Fibroblast of skin of scalp (primary cell): ENCODE measurements around the gene COL11A1.
"Not testable (repeated sequence)": the region's sequence is repeated elsewhere in the genome, so short reads cannot be mapped to it uniquely, and the experiment has no call there.

Experiments used
- DNase-seq: peaks from one replicate; pipeline ENCODE4 v3.0.0-alpha.2; 2013

Gene COL11A1

GRCh38 chr1:103075316-103076000 lies 32.9 kb downstream of the COL11A1 start:
- DNase-seq: no peak

- DNase-seq: no peak
These were observed 34.1 kb downstream of the COL11A1 start for GRCh38 chr1:103074224-103074623.

DNA sequence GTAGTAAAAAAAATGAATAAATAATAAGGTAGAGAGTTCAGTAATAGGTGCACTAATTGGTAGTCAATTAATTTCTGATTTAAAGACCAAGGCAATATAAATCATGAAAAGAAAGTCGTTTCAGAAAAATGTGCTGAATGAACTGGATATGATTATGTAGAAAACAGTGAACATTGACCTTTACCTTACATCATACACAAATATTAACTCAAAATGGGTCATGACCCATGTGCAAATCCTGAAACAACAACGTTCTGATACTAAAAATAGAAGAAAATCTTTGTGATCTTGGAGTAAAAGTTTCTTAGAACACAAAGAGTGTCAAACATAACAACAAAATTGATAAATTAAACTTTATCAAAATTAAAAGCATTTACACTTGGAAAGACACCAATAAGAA lies 39.1 kb downstream of the COL11A1 start:
- no peak for DNase-seq

- peak; percentile 19 for DNase-seq
These were observed 44.4 kb downstream of the COL11A1 start for GRCh38 chr1:103063921-103064320.

- DNase-seq: no peak
These were observed 49.9 kb downstream of the COL11A1 start for GRCh38 chr1:103058391-103058790.

DNA sequence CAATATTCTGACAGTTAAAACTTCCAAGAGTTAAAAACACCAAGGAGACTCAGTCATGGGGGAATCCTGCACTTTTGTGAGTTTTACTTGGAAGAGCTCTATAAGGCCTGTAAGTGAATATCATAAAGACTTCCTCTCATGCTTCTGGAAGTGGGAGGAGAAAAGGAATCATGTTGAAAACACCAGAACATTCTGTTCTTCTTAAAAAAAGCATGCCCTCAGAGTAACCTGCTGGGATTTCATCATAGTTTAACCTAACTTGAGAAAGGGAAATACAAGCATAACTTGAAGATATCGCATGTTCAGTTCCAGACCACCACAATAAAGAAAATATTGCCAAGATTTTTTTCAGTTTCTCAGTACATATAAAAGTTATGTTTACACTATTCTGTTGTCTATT lies 51.9 kb downstream of the COL11A1 start:
- no peak for DNase-seq

GRCh38 chr1:103028110-103028509 lies 80.2 kb downstream of the COL11A1 start:
- not testable (repeated sequence) for DNase-seq

DNA sequence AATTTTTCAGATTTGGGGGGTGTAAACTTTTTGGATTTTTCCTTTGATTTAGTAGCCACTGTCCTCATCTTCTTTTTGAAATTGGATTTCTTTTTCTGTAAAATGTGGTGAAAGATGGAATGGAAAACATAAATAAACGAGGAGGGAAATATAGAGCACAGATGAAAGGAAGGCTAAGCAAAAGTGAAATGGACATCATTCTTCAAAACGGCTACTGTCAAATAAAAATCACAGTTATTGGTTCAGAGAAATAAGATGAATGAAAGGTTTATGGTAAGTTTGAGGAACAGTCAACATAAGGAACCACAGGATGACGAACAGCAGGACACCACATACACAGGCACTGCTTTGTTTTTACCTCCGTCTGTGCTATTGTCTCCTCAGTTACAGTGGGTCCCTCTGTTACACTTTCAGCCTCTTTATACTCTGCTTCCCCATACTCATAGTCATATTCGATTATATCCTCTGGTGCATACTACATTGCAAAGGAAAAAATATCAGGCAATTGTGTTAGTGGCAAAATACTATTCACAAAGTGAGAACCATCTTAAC lies 82.4 kb downstream of the COL11A1 start:
- DNase-seq: no peak

GRCh38 chr1:103024051-103024450 lies 84.3 kb downstream of the COL11A1 start:
- DNase-seq: no peak

GRCh38 chr1:103002005-103002404 lies 106.3 kb downstream of the COL11A1 start:
- no peak for DNase-seq

- DNase-seq: no peak
These were observed 129.4 kb downstream of the COL11A1 start for GRCh38 chr1:102978874-102979273.

DNA sequence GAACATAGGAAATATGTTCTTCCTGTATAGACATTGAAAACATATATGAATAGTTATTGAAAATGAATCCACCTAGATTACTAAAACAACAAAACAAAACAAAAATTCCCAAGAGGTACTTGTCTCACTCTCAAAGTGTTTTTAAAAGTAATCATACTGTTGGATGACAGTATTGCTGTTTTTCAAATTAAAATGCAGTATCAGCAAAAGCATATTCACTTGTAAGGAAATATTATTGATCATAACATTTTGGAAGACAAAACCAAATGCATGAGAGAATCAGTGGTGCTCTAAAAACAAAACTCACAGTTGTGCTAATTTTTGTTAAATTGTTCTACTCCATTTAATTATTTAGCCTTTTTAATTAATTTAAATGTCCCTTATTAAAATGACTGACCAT lies 131.0 kb downstream of the COL11A1 start:
- DNase-seq: no peak

DNA sequence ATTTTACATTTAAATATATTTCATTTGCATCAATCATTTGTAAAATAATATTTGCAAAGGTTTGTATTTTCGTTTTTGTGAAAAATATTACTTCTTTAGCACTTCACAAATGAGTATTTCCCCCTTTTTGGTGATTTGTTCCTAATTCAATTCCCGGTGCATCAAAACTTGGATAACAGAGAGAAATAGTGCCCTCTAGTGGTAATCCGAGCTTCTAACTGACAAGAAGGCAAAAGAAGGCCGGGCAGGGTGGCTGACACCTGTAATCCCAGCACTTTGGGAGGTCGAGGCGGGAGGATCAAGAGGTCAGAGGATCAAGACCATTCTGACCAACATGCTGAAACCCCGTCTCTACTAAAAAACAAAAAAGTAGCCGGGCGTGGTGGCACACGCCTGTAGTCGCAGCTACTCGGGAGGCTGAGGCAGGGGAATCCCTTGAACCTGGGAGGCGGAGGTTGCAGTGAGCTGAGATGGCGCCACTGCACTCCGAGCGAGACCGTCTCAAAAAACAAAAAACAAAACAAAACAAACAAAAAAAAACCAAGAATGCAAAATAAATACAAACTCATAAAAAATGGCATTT lies 137.7 kb downstream of the COL11A1 start:
- DNase-seq: peak; percentile 67

DNA sequence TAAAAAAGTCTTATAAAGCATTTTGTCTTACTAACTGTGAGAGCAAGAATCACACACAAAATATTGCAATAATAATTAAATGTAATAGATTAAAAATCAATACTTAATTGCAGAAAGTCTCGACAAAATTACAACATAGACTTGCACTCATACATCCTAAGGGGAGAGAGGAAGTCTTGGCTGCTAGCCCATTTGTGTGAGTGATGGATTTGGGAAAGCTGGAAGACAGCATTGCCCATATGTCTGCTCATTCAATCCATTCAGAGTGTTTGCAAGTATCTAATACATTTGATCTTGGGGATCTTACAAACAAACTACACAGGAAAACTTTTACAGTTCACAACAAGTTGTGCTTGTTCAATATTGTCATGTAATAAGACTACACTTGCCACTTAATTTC lies 140.5 kb downstream of the COL11A1 start:
- peak; percentile 15 for DNase-seq

DNA sequence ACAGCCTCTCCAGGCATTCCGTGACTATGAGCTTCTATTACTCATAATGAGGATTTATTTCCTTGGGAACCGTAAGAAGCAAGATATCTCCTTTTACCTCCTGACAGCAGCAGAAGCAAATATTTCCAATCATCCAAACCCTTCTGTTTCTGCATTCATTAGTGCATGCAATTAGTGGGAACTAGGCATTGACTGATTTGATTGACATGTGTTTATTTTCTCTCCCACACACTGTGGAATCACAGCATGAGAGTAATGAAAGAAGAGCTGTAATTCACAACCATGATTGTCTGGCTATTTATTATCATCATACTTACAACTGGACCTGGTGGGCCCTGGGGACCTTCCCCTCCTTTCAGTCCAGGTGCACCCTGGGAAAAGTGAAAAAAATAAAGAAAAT lies 146.8 kb downstream of the COL11A1 start:
- no peak for DNase-seq

DNA sequence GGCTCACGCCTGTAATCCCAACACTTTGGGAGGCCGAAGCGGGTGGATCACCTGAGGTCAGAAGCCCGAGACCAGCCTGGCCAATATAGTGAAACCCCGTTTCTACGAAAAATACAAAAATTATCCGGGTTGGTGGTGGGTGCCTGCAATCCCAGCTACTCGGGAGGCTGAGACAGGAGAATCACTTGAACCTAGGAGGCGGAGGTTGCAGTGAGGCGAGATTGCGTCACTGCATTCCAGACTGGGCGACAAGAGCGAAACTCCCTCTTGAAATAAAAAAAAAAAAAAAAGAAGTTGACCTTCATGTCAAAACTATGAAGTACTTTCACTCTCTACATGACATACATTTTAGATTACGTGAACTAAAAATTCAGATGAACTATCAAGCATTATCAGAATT lies 153.7 kb downstream of the COL11A1 start:
- no peak for DNase-seq

DNA sequence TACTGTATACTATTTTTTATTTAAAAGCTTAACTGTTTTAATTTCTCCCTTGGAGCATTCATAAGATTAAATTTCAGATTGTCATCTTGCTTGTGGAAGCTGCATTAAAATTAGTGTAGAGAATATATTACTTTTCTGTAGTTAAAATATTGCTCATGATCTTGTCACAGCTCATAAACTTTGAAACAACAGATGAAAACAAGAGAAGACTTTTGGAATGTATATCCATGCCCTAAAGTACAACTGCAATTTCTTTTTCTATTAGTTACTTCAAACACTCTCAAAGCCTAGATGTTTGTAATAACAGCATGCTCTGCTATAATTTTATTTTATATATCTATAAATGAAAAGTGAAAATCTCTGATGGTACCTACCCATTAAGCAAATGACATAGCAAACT lies 155.9 kb downstream of the COL11A1 start:
- DNase-seq: no peak

- DNase-seq: no peak
These were observed 166.0 kb downstream of the COL11A1 start for GRCh38 chr1:102942324-102942723.

GRCh38 chr1:102941366-102941947 lies 166.9 kb downstream of the COL11A1 start:
- DNase-seq: peak; percentile 35

DNA sequence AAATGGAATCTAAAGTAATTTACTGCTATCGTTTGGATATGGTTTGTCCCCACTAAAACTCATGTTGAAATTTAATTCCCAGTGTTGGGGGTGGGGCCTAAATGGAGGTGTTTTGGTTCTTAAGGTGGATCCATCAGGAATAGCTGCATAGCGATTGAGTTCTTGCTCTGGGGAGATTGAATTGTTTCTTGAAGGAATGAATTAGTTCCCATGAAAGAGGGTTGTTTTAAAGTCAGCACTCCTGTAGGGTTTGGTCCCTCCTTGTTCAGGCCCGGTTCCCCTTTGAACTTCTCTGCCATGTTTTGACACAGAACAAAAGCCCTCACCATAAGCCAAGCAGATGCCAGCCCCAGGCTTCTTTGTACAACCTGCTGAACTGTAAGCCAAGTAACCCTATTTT lies 170.9 kb downstream of the COL11A1 start:
- no peak for DNase-seq

DNA sequence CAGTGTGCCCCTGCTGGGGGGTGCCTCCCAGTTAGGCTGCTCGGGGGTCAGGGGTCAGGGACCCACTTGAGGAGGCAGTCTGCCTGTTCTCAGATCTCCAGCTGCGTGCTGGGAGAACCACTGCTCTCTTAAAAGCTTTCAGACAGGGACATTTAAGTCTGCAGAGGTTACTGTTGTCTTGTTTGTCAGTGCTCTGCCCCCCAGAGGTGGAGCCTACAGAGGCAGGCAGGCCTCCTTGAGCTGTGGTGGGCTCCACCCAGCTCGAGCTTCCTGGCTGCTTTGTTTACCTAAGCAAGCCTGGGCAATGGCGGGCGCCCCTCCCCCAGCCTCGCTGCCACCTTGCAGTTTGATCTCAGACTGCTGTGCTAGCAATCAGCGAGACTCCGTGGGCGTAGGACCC lies 175.0 kb downstream of the COL11A1 start:
- DNase-seq: not testable (repeated sequence)

GRCh38 chr1:102919659-102920058 lies 188.7 kb downstream of the COL11A1 start:
- peak; percentile 89 for DNase-seq

DNA sequence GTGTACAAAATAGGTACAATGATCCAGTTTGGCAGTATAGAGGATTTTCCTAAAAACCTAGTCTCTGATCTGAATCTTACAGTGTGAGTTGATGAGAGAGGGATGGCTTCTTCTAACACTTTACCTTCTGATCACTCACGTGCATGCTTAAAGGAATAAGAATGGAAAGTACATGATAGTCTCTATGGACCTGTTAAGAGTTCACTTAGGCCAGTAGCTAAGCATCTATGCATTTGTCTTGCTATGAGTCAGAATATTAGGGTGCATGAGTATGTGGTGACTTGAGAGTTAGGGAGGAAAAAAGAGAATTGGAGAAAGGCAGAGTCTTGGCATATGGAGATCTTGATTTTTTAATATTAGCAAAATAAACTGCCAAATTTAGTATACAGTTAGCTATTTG lies 206.3 kb downstream of the COL11A1 start:
- peak; percentile 17 for DNase-seq

- no peak for DNase-seq
These were observed 208.4 kb downstream of the COL11A1 start for GRCh38 chr1:102899935-102900334.
